Nephron progenitor cell (in vitro differentiated cells): Measurements from ENCODE around the gene AUH.

ENCODE experiments used
- DNase-seq: peaks from one replicate; pipeline ENCODE4 v3.0.0; 2021
- H3K27ac Mint-ChIP-seq: 2 replicates; pipeline ENCODE4 v1.8.0; 2021; ENCODE audit warnings: mild to moderate bottlenecking, moderate library complexity, mixed read lengths
- H3K27me3 Mint-ChIP-seq: 2 replicates; pipeline ENCODE4 v1.8.0; 2021; ENCODE audit warnings: mild to moderate bottlenecking, low read depth, mixed read lengths; ENCODE audit not compliant: poor library complexity
- H3K36me3 Mint-ChIP-seq: 2 replicates; pipeline ENCODE4 v1.8.0; 2021; ENCODE audit warnings: low read depth, mixed read lengths
- H3K4me1 Mint-ChIP-seq: 2 replicates; pipeline ENCODE4 v1.8.0; 2021; ENCODE audit warnings: mixed read lengths
- H3K4me3 Mint-ChIP-seq: 2 replicates; pipeline ENCODE4 v1.8.0; 2021; ENCODE audit warnings: mild to moderate bottlenecking, moderate library complexity, mixed read lengths
- H3K9me3 Mint-ChIP-seq: 2 replicates; pipeline ENCODE4 v1.8.0; 2021; ENCODE audit warnings: mild to moderate bottlenecking, moderate library complexity, mixed read lengths
- TF ChIP-seq, protein P1 (sequence below): fragments of 200-600 bp; sonication (generic); IDR thresholded peaks from 2 replicates; pipeline ENCODE4 v1.5.0; 2021; ENCODE audit warnings: antibody characterized with exemption

AUH gene

DNA sequence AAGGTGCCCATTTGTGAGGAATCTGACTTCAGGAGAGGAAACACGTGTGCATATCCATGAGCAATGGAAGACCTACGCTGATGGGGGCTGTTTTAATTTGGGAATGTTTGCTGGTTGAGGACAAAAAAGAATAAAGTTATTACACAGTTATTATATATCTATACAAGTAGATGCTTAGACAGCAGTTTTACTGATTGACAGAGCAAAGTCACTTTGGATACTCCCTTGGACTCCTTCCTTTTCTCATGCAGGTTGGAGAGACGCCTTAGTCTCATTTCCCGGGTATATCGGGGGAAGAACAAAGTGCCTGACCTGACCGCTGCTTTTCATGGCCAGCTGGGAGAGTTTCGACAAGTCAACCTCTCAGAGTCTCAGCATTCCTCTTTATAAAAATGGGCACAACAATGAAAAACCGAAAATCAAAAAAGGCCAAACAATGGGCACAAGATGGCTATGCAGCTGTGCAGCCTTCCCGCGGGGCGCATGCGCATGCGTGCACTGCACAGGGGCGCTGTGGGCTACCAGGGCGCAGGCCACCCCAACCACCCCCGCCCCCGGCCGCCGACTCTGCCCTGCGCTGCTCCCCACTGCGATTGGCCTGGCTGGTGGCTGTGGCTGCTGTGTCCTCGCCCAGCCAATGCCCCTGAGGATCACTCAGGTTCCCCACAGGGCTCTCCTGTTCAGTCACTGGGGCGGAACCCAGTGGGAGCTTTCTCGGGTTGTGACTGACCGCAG is 43.8 kb upstream of the AUH start:
- TF ChIP-seq, protein P1, sequence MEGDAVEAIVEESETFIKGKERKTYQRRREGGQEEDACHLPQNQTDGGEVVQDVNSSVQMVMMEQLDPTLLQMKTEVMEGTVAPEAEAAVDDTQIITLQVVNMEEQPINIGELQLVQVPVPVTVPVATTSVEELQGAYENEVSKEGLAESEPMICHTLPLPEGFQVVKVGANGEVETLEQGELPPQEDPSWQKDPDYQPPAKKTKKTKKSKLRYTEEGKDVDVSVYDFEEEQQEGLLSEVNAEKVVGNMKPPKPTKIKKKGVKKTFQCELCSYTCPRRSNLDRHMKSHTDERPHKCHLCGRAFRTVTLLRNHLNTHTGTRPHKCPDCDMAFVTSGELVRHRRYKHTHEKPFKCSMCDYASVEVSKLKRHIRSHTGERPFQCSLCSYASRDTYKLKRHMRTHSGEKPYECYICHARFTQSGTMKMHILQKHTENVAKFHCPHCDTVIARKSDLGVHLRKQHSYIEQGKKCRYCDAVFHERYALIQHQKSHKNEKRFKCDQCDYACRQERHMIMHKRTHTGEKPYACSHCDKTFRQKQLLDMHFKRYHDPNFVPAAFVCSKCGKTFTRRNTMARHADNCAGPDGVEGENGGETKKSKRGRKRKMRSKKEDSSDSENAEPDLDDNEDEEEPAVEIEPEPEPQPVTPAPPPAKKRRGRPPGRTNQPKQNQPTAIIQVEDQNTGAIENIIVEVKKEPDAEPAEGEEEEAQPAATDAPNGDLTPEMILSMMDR = no peak
- Mint-ChIP-seq H3K4me3 (no peak overlapping the region), H3K27ac (no peak overlapping the region), H3K4me1 (no peaks in the 10 kb centered on the region), H3K36me3 (peaks cover 41% of the 10 kb centered on the region), H3K27me3 (peaks cover 4% of the 10 kb centered on the region), H3K9me3 (peaks cover 3% of the 10 kb centered on the region)
- DNase-seq = no peak

DNA sequence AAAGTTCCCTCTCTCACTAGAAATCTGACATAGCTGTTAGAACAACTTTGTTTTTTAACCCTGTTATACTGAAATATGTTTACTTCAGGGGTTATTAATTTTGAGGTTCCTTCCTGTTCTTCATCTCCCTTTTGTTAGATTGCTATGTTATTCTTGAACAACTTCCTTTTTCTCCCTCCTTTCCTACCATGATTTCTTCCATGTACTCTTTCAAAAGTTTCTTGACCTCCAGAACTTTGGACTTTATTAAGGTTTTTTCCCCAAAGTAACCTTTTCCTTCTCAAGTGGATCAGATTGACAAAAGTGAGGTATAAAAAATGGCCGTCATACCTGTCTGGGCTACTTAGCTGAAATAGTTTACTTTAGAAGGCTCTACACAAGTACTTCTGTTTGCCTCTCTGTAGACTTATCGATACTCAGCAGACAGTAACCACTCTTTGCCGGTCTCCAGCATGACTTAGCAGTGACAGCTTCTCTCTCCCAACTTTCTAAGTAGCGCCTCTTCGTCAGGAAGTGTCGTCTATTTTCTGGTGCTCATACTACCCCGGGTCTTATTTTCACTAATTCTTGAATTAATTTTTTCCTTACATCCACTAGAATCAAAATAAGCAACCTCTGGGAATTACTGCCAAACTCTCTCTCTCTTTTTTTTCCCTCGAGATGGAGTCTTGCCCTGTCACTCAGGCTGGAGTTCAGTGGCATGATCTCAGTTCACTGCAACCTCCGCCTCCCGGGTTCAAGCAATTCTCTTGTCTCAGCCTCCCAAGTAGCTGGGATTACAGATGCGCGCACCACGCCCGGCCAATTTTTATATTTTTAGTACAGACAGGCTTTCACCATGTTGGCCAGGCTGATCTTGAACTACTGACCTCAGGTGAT is 42.2 kb upstream of the AUH start:
- Mint-ChIP-seq H3K36me3 (peaks cover 25% of the 10 kb centered on the region), H3K27me3 (peaks cover 4% of the 10 kb centered on the region), H3K4me3 (no peak overlapping the region), H3K27ac (no peak overlapping the region), H3K9me3 (peaks cover 3% of the 10 kb centered on the region), H3K4me1 (no peaks in the 10 kb centered on the region)
- no peak for DNase-seq
- TF ChIP-seq, protein P1 = no peak

DNA sequence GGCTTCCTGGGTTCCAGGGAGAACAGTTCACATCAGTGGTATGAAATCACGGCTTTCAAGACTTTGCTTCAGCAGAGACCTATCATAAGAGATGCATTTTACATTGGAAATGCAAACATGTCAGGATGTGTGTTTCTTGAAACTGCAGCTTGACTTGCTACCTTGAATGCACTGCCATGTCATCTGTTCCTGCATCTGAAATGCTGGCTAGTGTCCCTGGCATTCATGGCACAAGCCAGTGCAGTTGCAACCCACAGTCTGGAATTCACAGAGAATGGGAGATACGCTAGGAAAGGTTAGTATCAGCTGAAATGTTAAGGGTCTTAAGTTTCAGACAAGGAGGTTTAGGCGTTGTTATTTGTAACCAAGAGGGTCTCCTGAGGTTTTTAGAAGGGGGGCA is 37.2 kb upstream of the AUH start:
- H3K9me3 Mint-ChIP-seq = no peaks in the 10 kb centered on the region
- no peaks in the 10 kb centered on the region for H3K36me3 Mint-ChIP-seq
- H3K27ac Mint-ChIP-seq = no peak overlapping the region
- TF ChIP-seq, protein P1 = no peak
- H3K4me1 Mint-ChIP-seq = no peaks in the 10 kb centered on the region
- peaks cover 4% of the 10 kb centered on the region for H3K27me3 Mint-ChIP-seq
- H3K4me3 Mint-ChIP-seq = no peak overlapping the region
- DNase-seq = no peak

GRCh38 chr9:91395553-91396471 is 34.1 kb upstream of the AUH start:
- H3K4me3 Mint-ChIP-seq = no peak overlapping the region
- no peaks in the 10 kb centered on the region for H3K36me3 Mint-ChIP-seq
- no peaks in the 10 kb centered on the region for H3K9me3 Mint-ChIP-seq
- peaks cover 4% of the 10 kb centered on the region for H3K27me3 Mint-ChIP-seq
- DNase-seq = no peak
- no peak overlapping the region for H3K27ac Mint-ChIP-seq
- H3K4me1 Mint-ChIP-seq = no peaks in the 10 kb centered on the region
- TF ChIP-seq, protein P1 = no peak

DNA sequence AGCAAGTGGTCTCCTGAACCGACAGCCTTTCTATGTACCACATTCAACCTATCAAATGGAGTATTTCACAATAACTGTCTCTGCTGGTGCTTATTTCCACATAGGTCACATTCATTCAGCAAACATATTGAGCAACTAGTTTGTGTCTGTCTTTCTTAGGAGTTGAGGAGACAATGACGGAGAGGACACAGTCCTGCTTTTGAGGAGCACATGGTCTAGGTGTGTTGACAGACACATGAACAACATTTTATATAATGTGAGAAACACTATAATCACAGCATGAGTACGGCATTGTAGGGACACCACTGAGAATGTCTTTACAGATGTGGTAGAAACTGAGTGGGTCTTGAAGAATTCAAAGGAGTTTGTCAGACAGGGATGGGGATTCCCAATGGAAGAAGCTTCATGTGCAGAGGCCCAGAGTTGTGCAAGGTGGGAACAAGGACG is 33.4 kb upstream of the AUH start:
- no peak for DNase-seq
- no peak overlapping the region for H3K27ac Mint-ChIP-seq
- TF ChIP-seq, protein P1 = no peak
- no peak overlapping the region for H3K4me3 Mint-ChIP-seq
- H3K9me3 Mint-ChIP-seq = no peaks in the 10 kb centered on the region
- peaks cover 4% of the 10 kb centered on the region for H3K27me3 Mint-ChIP-seq
- H3K4me1 Mint-ChIP-seq = no peaks in the 10 kb centered on the region
- H3K36me3 Mint-ChIP-seq = no peaks in the 10 kb centered on the region
